Measurements from ENCODE around the gene ID3.

Gene ID3

DNA sequence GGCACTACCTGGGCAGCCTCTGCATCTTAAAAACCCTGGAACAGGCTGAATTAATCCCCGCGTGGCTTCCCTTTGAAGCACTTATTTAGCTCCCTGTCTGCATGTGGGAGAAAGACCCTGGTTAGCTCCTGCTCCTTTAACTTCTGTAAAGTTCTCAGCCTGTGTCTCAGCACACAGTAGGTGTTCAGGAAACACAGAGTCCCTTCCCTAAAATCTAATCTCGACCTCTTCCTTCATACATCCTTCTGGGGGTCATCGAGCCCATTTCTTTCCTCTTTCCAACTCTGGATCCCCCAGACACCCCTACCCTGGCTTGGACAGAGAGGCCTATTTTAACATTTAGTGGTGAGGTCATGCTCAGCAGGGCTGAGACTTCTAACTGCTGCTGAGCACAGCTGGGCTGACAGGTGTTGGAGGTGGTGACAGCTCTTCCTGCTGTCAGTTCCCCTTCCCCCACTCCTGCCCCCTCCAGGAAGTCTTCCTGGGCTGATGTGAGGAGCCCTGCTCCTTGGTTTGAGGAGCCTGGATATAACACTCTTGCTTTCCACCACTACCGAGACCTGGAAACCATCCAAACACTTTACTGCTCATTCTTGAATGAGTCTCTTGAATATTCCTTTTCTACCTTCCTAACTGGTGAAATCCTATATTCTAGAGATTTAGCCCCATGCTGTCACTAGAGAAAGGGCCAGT is 33.6 kb downstream of the ID3 start:
- peak; percentile 10 to 29 for DNase-seq

DNA sequence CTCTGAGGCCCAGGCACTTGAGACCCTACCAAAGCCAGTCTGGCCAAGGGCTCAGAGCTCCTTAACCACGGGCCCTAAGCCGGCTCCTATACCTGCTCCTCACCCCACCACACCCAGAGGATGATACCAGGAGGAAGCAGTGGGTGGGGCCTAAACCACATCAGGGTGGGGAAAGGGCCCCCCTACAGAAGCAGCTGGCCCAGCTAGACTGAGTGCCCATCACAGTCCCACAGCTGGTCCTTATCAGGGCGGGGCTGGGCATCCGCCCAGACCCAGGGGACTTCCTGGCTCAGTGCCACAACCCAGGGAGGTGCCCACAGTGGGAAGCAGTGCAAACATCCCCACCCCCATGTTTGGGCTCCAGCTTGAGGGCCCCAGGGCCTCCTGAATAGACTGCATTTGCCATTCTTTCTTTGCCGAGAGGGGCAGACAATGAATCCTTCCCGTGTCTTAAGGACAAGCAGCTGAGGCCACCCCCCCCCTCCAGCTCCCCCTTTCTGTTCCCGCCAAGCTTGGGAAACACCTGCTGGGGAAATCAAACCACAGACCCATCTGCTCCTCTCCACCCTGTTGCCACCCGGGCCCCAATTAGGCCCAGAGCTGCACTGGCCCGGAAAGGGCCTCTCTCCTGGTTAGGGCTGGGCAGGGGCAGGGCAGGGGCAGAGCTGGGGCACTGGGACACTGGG is 34.4 kb downstream of the ID3 start:
- DNase-seq = peak; percentile 48 to 74

DNA sequence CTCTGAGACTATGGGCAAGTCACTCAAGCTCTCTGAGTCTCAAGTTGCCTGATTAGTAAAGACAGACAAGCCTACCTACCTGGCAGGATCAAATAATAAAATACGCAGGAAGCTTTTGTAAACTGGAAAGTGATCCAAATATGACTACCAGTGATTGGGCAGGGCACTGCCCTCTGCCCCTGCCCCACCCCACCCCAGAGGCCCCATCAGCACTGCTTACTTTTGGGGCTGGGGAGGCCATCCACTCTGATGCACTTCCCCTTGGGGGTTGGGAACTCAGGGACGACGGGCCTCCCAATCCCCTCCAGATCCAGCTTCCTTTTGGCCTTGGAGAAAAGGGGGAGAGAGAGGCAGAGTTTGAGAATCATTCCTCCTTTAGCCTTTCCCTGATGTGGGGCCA is 35.1 kb downstream of the ID3 start:
- DNase-seq = no peak

DNA sequence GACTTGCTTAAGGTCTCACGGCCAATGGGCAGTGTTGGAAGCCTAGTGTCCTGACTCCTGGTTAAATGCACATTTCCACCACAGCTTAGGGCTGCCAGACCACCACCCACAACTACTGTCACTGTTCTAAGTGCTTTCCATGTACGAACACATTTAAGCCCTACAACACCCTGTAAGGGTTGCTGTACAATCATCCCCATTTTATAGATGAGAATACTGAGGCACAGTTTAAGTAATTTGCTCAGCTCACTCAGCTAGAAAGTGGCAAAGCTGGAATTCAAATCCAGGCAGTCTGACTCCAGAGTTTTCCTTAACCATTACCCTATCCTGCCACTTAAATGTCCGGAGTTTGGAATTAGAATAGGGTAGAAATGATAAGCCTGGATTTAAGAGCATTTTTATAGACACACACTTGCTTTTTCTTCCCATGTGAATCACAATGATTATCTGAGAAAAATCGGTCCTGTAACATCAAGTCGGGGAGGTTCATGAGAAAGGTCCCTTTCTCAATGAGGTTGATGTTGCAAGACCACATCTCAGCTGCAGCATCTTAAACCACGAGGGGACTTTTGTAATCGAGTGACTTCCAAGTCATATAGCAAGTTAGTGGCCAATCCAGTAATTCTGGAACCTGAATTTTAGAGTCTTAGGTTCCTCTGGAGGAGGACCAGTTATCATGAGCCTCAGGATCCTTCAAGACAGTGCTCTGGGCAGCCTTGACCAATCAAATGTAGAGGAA is 36.9 kb downstream of the ID3 start:
- no peak for DNase-seq

DNA sequence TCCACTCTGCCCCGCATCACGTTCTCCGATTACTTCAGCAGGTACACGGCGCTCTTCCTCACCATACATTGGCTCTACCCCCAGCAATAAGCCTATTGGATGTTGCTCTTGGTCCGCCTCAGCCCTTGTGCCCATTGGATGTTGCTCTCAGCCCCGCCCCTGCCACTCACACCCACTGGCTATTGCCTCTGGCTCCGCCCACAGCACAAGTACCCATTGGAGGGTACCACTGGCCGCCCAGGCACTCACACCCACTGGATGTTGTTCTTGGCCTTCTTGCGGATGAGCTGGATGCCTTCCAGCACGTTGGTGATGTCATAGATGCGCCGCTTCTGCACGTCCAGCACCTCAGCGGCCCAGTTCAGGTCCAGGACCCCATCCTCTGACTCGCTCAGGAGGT is 37.7 kb downstream of the ID3 start:
- peak in 1 of 2 experiments; percentile 24 for DNase-seq

DNA sequence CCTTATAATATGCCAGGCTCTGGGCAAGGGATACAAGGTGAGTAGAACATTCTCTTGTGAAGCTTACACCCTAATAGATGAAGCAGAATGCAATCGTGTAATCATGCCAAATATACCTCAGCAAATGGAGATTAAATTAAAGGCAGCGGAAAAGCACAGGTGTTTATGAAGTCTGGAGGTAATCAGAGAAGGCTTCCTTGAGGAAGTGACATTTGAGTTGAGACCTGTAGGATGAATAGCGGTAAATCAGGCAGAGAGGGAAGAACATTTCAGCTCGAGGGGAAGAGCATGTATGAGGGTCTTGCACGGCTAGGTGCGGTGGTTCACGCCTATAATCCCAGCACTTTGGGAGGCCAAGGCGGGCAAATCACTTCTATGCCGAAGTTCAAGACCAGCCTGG is 41.7 kb downstream of the ID3 start:
- DNase-seq = no peak

DNA sequence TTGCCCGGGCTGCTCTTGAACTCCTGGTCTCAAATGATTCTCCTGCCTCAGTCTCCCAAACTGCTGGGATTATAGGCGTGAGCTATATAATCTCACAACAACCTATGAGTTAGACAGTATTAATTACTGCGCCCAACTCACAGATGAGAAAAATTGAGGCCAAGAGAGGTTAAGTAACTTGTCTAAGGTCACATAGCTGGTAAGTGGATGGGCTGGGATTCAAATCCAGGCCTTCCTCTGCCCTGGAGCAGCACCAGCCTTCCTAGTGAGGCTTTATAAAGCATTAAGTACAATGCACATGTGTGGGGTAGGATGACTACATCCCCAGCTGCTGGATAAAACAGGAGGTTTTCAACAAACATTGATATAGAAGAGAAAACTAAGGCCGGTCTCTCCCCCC is 43.4 kb downstream of the ID3 start:
- no peak for DNase-seq

DNA sequence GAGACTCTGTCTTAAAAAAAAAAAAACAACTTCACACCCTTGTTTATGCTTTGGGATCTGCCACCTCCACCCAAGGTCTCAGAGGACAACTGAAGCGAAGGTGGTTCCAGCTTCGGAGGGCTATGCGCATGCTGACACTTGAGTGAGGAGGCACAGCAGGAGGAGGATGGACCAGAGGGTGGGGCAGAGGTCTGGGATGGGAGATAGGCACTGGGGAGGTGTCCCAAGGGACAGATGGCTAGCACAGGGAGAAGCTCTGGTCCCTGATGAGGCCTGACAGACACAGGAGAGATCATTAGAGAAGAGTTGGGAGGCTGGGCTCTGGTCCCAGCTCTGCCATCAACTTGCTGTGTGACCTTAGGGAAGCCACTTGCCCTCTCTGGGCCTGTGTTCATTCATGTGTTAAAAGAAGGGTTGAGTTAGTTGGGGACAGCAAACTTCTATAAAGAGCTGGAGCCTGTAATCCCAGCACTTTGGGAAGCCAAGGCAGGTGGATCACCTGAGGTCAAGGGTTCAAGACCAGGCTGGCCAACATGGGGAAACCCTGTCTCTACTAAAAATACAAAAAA is 45.1 kb downstream of the ID3 start:
- no peak for DNase-seq

DNA sequence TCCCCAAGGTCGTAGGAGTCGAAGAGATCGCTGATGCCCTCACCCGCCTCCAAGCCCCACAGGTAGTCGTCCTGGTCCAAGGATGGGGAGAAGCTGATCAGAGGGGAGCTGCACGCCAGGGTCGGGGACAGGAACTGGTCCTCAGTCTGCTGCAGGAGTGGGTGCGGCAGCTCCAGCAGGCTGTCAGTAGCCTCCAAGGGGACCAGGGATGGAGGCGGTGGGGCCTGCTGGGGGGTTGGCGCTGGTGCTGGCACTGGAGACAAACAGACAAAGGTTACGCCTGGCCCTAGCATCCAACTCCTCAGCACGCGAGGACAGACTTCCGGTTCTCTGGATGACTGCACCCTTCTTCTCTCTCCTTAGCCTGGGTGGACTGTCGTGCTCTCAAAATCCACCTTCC is 49.4 kb downstream of the ID3 start:
- DNase-seq = no peak

Measured in SHP77 (cell line).